NT2/D1 (cell line): ENCODE data around the gene BACH1.

Experiments used
- DNase-seq: peaks from one replicate; pipeline ENCODE4 v3.0.0-alpha.2; 2011; ENCODE audit warnings: low read depth, low spot score
- H3K27me3 ChIP-seq: 2 replicates; pipeline ENCODE4 v1.6.0; 2011; ENCODE audit warnings: mild to moderate bottlenecking; ENCODE audit not compliant: insufficient read length, insufficient read depth
- H3K36me3 ChIP-seq: 2 replicates; pipeline ENCODE4 v1.6.1; 2011; ENCODE audit warnings: mild to moderate bottlenecking, low read length, mixed read lengths; ENCODE audit not compliant: insufficient read depth, insufficient read length
- H3K4me1 ChIP-seq: 2 replicates; pipeline ENCODE4 v1.5.1; 2011; ENCODE audit not compliant: insufficient read depth, insufficient read length
- H3K4me3 ChIP-seq: 2 replicates; pipeline ENCODE4 v1.5.1; 2011; ENCODE audit warnings: low read depth; ENCODE audit not compliant: insufficient read length
- H3K9ac ChIP-seq: 2 replicates; pipeline ENCODE4 v1.6.0; 2011; ENCODE audit warnings: low read depth; ENCODE audit not compliant: insufficient read length
- H3K9me3 ChIP-seq: 2 replicates; pipeline ENCODE4 v1.5.1; 2011; ENCODE audit warnings: mild to moderate bottlenecking, low read length; ENCODE audit not compliant: insufficient read depth
- SUZ12 ChIP-seq: IDR thresholded peaks from 2 replicates; pipeline ENCODE4 v1.6.1; 2011; ENCODE audit not compliant: insufficient read length, insufficient read depth; ENCODE audit errors: extremely low read depth
- YY1 ChIP-seq: IDR thresholded peaks from 2 replicates; pipeline ENCODE4 v1.6.1; 2011; ENCODE audit not compliant: insufficient read length, insufficient read depth
- ZNF274 ChIP-seq: IDR thresholded peaks from 2 replicates; pipeline ENCODE4 v1.6.1; 2011; ENCODE audit warnings: mild to moderate bottlenecking, low read depth, low read length

The BACH1 gene

DNA sequence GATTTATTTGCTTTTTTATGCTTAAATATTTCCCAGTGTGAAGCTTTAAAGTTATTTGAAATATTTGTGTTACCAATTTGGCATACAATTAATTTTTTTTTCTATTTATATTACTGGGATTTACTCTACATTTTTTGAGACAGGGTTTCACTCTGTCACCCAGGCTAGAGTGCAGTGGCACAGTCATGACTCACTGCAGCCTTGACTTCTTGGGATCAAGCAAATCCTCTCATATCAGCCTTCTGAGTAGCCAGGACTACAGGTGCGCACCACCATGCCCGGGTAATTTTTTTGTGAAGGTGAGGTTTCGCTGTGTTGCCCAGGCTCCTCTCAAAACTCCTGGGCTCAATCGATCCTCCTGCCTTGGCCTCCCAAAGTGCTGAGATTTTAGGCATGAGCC is 39.5 kb downstream of the BACH1 start:
- Histone ChIP-seq H3K9ac (no peak overlapping the region), H3K27me3 (no peaks in the 10 kb centered on the region), H3K4me1 (no peaks in the 10 kb centered on the region), H3K9me3 (no peaks in the 10 kb centered on the region), H3K4me3 (no peak overlapping the region), H3K36me3 (peaks cover 40% of the 10 kb centered on the region)
- no peak for TF ChIP-seq ZNF274
- TF ChIP-seq YY1: no peak
- TF ChIP-seq SUZ12: no peak
- DNase-seq: no peak

GRCh38 chr21:29340228-29340627 is 41.5 kb downstream of the BACH1 start:
- Histone ChIP-seq H3K9ac (no peak overlapping the region), H3K9me3 (no peaks in the 10 kb centered on the region), H3K27me3 (no peaks in the 10 kb centered on the region), H3K36me3 (peaks cover 39% of the 10 kb centered on the region), H3K4me3 (no peak overlapping the region), H3K4me1 (no peaks in the 10 kb centered on the region)
- no peak for TF ChIP-seq YY1
- no peak for TF ChIP-seq ZNF274
- no peak for TF ChIP-seq SUZ12
- DNase-seq: no peak

- no peak overlapping the region for H3K4me3 ChIP-seq
- H3K27me3 ChIP-seq: no peaks in the 10 kb centered on the region
- no peak overlapping the region for H3K9ac ChIP-seq
- DNase-seq: no peak
- H3K36me3 ChIP-seq: peaks cover 45% of the 10 kb centered on the region
- TF ChIP-seq ZNF274 (no peak), YY1 (no peak), SUZ12 (no peak)
- H3K9me3 ChIP-seq: no peaks in the 10 kb centered on the region
- H3K4me1 ChIP-seq: no peaks in the 10 kb centered on the region
Observed at GRCh38 chr21:29342363-29342957, 43.7 kb downstream of the BACH1 start.

DNA sequence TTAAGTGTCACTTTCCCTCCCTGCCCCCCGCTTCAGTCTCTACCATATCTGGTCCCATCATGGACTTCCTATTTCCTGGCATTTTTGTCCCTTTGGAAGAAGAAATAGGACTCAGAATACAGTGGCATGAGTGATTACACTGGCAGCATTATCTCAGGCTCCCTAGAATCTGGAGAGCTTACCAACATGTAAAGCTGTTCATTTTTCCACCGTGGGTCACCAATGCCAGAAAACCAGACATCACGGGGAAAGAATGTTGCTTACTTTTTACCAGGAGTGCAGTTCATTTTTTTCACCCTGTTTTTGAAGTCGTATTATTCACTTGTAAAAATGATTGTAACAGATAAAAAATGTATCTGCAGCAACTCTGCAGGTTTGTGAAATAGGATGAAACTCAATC is 44.8 kb downstream of the BACH1 start:
- H3K4me1 ChIP-seq: peaks cover 2% of the 10 kb centered on the region
- no peak overlapping the region for H3K9ac ChIP-seq
- DNase-seq: no peak
- H3K36me3 ChIP-seq: peaks cover 47% of the 10 kb centered on the region
- TF ChIP-seq YY1 (no peak), ZNF274 (no peak), SUZ12 (no peak)
- no peak overlapping the region for H3K4me3 ChIP-seq
- no peaks in the 10 kb centered on the region for H3K9me3 ChIP-seq
- H3K27me3 ChIP-seq: no peaks in the 10 kb centered on the region

DNA sequence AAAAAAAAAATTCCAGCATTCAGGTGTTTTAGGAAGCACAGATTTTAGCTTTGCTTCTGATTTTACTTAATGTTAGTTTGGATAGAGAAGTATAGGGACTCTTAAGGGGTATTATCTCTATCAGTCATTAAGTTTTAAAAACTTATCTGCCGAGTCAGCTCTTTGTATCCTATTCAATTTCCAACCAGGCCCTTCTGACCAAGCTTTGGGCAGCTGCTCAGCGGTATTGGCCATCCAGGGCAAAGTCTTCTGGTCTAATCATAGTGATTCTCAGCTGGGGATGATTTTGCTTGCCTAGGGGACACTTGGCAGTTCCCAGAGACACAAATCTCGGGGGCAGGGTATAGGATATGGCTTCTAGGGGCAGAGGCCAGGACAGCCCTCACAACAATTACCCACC is 47.6 kb downstream of the BACH1 start:
- peaks cover 48% of the 10 kb centered on the region for H3K36me3 ChIP-seq
- TF ChIP-seq ZNF274 (no peak), SUZ12 (no peak), YY1 (no peak)
- H3K9me3 ChIP-seq: no peaks in the 10 kb centered on the region
- no peak overlapping the region for H3K9ac ChIP-seq
- no peak overlapping the region for H3K4me3 ChIP-seq
- peaks cover 2% of the 10 kb centered on the region for H3K4me1 ChIP-seq
- no peak for DNase-seq
- H3K27me3 ChIP-seq: no peaks in the 10 kb centered on the region

DNA sequence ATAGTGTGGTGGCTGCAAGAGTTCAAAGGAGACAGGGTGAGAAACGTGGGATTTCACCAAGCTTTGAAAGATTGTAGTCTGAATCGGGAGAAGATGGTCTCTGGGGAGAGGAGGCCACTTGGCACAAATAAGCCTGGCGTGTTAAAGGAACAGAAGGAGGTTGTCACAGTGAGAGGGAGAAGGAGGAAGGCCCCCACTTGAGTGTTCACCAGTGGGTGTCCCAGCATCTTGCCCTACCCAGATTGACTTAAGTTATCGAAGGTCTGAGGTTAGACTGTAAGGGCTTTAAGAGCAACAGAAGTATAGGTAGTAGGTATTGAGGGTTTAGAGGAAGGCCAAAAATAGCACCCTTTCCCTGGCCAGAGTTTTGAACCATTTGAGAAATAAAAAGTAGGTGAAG is 48.0 kb downstream of the BACH1 start:
- Histone ChIP-seq H3K9ac (no peak overlapping the region), H3K9me3 (no peaks in the 10 kb centered on the region)

DNA sequence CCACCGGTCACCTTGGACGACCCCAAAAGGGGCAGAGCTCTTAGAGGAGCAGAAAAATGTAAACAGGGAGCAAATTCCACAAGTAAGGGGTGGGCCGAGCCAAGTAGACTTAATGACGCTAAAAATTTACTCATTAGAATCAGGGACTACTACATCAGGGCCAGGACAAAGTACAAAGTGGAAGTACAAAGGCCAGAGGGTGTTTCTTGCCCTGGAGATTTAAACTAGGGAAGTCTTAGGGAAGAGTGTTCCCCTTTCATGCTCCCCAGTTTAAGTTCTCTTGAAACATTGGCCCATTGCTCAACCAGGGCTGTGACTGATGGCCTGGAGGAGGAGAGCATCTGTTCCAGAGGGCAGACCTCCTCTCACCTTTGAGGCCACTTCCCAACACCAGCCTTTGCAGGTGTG is 48.6 kb downstream of the BACH1 start:
- no peak overlapping the region for H3K9ac ChIP-seq
- no peak for DNase-seq
- no peaks in the 10 kb centered on the region for H3K9me3 ChIP-seq
- TF ChIP-seq ZNF274: no peak
- TF ChIP-seq YY1: no peak
- no peak overlapping the region for H3K4me3 ChIP-seq
- peaks cover 46% of the 10 kb centered on the region for H3K36me3 ChIP-seq
- peaks cover 2% of the 10 kb centered on the region for H3K4me1 ChIP-seq
- no peaks in the 10 kb centered on the region for H3K27me3 ChIP-seq

More for the DNA sequence above, 48.0 kb downstream of the BACH1 start:
- no peak for DNase-seq
- Histone ChIP-seq H3K4me3 (no peak overlapping the region), H3K27me3 (no peaks in the 10 kb centered on the region), H3K4me1 (peaks cover 2% of the 10 kb centered on the region), H3K36me3 (peaks cover 49% of the 10 kb centered on the region)
- no peak for TF ChIP-seq SUZ12
- TF ChIP-seq YY1: no peak
- no peak for TF ChIP-seq ZNF274
